Measurements from ENCODE around the gene FBXL16. TPM values are rescaled to one million over a fixed set of nuclear protein-coding genes. Genes with fewer than 3 reads are reported as not detected.
A peak's percentile ranks its signal among the peaks of the same experiment; 100 is the strongest.

Gene FBXL16
- polyA plus RNA-seq, 1 donor from 2014 or later: 3.4 TPM

GRCh38 chr16:726188-726437, 20.5 kb upstream of the FBXL16 start:
- H3K27ac ChIP-seq (ENCODE audit: low read length): no peak overlapping the region
- no peak overlapping the region for H3K4me3 ChIP-seq (ENCODE audit: low read length)
- TF ChIP-seq EP300 (conservative IDR thresholded peaks at IDR 0.05; ENCODE audit: poor library complexity, severe bottlenecking) (no peak), MXI1 (conservative IDR thresholded peaks at IDR 0.05; ENCODE audit: poor library complexity, severe bottlenecking) (no peak), RAD21 (conservative IDR thresholded peaks at IDR 0.05) (no peak), EZH2 (IDR thresholded peaks at IDR 0.05; ENCODE audit: borderline replicate concordance, insufficient read depth, low read length, poor library complexity, severe bottlenecking) (no peak), REST (IDR thresholded peaks at IDR 0.05; ENCODE audit: borderline replicate concordance) (no peak), TAF1 (IDR thresholded peaks at IDR 0.05; ENCODE audit: low read depth) (no peak)

GRCh38 chr16:725463-726187, 20.0 kb upstream of the FBXL16 start:
- H3K4me2 ChIP-seq (ENCODE audit: low read length): no peak overlapping the region
- no peak overlapping the region for H2AFZ ChIP-seq (ENCODE audit: low read depth, low read length)
- peaks cover 7% of the 10 kb centered on the region for H3K27me3 ChIP-seq (ENCODE audit: insufficient read depth, low read depth, low read length)
- no peaks in the 10 kb centered on the region for H3F3A ChIP-seq (ENCODE audit: insufficient read depth, low read length, poor library complexity, severe bottlenecking)
- TF ChIP-seq TAF1 (IDR thresholded peaks at IDR 0.05; ENCODE audit: low read depth) (no peak), SMC3 (conservative IDR thresholded peaks at IDR 0.05; ENCODE audit: poor library complexity) (no peak), CTCF (IDR thresholded peaks at IDR 0.05; ENCODE audit: poor library complexity, severe bottlenecking) (no peak), POLR2AphosphoS5 (IDR thresholded peaks at IDR 0.05) (no peak)
- no peaks in the 10 kb centered on the region for H3K36me3 ChIP-seq (ENCODE audit: insufficient read depth, low read length)
- H3K79me2 ChIP-seq (replicated peaks; ENCODE audit: insufficient read depth, low read length): no peaks in the 10 kb centered on the region
- H3K9ac ChIP-seq (ENCODE audit: low read length): no peak overlapping the region
- no peaks in the 10 kb centered on the region for H4K20me1 ChIP-seq (ENCODE audit: insufficient read depth)
- no peak overlapping the region for H3K4me3 ChIP-seq (ENCODE audit: low read length)
- H3K27ac ChIP-seq (ENCODE audit: low read length): no peak overlapping the region
- no peaks in the 10 kb centered on the region for H3K9me3 ChIP-seq (ENCODE audit: low read length)
- H3K9me2 ChIP-seq (ENCODE audit: insufficient read depth, low read length): no peaks in the 10 kb centered on the region

More at GRCh38 chr16:726188-726437, 20.5 kb upstream of the FBXL16 start:
- Histone ChIP-seq H4K20me1 (ENCODE audit: insufficient read depth) (no peaks in the 10 kb centered on the region), H3F3A (ENCODE audit: insufficient read depth, low read length, poor library complexity, severe bottlenecking) (no peaks in the 10 kb centered on the region), H3K79me2 (replicated peaks; ENCODE audit: insufficient read depth, low read length) (no peaks in the 10 kb centered on the region), H3K4me2 (ENCODE audit: low read length) (no peak overlapping the region), H3K9me3 (ENCODE audit: low read length) (no peaks in the 10 kb centered on the region), H2AFZ (ENCODE audit: low read depth, low read length) (no peak overlapping the region), H3K9ac (ENCODE audit: low read length) (peak overlapping the region; percentile 9), H3K9me2 (ENCODE audit: insufficient read depth, low read length) (no peaks in the 10 kb centered on the region), H3K27me3 (ENCODE audit: insufficient read depth, low read depth, low read length) (peaks cover 7% of the 10 kb centered on the region), H3K36me3 (ENCODE audit: insufficient read depth, low read length) (no peaks in the 10 kb centered on the region)

- Histone ChIP-seq H4K20me1 (ENCODE audit: insufficient read depth) (no peaks in the 10 kb centered on the region), H3K4me2 (ENCODE audit: low read length) (no peak overlapping the region), H3K9me3 (ENCODE audit: low read length) (no peaks in the 10 kb centered on the region), H3K36me3 (ENCODE audit: insufficient read depth, low read length) (no peaks in the 10 kb centered on the region), H3K4me3 (ENCODE audit: low read length) (no peak overlapping the region), H3K9me2 (ENCODE audit: insufficient read depth, low read length) (no peaks in the 10 kb centered on the region), H3K79me2 (replicated peaks; ENCODE audit: insufficient read depth, low read length) (no peaks in the 10 kb centered on the region), H3K9ac (ENCODE audit: low read length) (no peak overlapping the region), H3F3A (ENCODE audit: insufficient read depth, low read length, poor library complexity, severe bottlenecking) (no peaks in the 10 kb centered on the region), H2AFZ (ENCODE audit: low read depth, low read length) (no peak overlapping the region), H3K27ac (ENCODE audit: low read length) (no peak overlapping the region), H3K27me3 (ENCODE audit: insufficient read depth, low read depth, low read length) (peaks cover 7% of the 10 kb centered on the region)
- TF ChIP-seq REST (IDR thresholded peaks at IDR 0.05; ENCODE audit: borderline replicate concordance): no peak
- TF ChIP-seq EZH2 (IDR thresholded peaks at IDR 0.05; ENCODE audit: borderline replicate concordance, insufficient read depth, low read length, poor library complexity, severe bottlenecking): no peak
- TF ChIP-seq SMC3 (conservative IDR thresholded peaks at IDR 0.05; ENCODE audit: poor library complexity): no peak
- TF ChIP-seq RAD21 (conservative IDR thresholded peaks at IDR 0.05): no peak
- TF ChIP-seq TAF1 (IDR thresholded peaks at IDR 0.05; ENCODE audit: low read depth): no peak
- TF ChIP-seq POLR2AphosphoS5 (IDR thresholded peaks at IDR 0.05): no peak
- TF ChIP-seq EP300 (conservative IDR thresholded peaks at IDR 0.05; ENCODE audit: poor library complexity, severe bottlenecking): no peak
- no peak for TF ChIP-seq MXI1 (conservative IDR thresholded peaks at IDR 0.05; ENCODE audit: poor library complexity, severe bottlenecking)
- no peak for TF ChIP-seq CTCF (IDR thresholded peaks at IDR 0.05; ENCODE audit: poor library complexity, severe bottlenecking)
Measured at GRCh38 chr16:725041-725376, 19.4 kb upstream of the FBXL16 start.
